Tibial artery (tissue), 4 donors: ENCODE results near the gene GOPC.

Experiments
- DNase-seq, 2 donors: peaks; one replicate each; pipeline ENCODE4 v3.0.0-alpha.2; 2019
- H3K27ac ChIP-seq, 2 donors: fragments of 200-600 bp; sonication (generic) in 1 of 2; 1 replicate in 1 of 2; 2 replicates in 1 of 2; pipeline ENCODE4 v1.5.1; 2018 to 2019; ENCODE audit warnings: mild to moderate bottlenecking in 1 of 2
- H3K27me3 ChIP-seq, 2 donors: fragments of 200-600 bp; sonication (generic) in 1 of 2; one replicate each; pipeline versions ENCODE4 v1.5.1 to v1.6.0; 2016 to 2019
- H3K36me3 ChIP-seq, 3 donors: fragments of 200-600 bp; sonication (generic) in 2 of 3; one replicate each; pipeline ENCODE4 v1.5.1; 2016 to 2019; ENCODE audit warnings: mild to moderate bottlenecking in 2 of 3
- H3K4me1 ChIP-seq, 4 donors: fragments of 200-600 bp; sonication (generic) in 2 of 4; 1 replicate in 3 of 4; 2 replicates in 1 of 4; pipeline ENCODE4 v1.5.1; 2016 to 2019
- H3K4me3 ChIP-seq, 2 donors: fragments of 200-600 bp; sonication (generic) in 1 of 2; 1 replicate in 1 of 2; 2 replicates in 1 of 2; pipeline ENCODE4 v1.5.1; 2018 to 2019; ENCODE audit warnings: mild to moderate bottlenecking in 2 of 2
- H3K9me3 ChIP-seq, 3 donors: fragments of 200-600 bp; sonication (generic) in 1 of 3; one replicate each; pipeline ENCODE4 v1.5.1; 2016 to 2019
- CTCF ChIP-seq, 2 experiments: fragments of 200-600 bp in 1 of 2; fragments of 450-650 bp in 1 of 2; IDR thresholded peaks; one replicate each; pipeline ENCODE4 v1.5.1; 2017 to 2019; ENCODE audit warnings: antibody characterized with exemption in 2 of 2, mild to moderate bottlenecking in 1 of 2, moderate library complexity in 1 of 2
- intact Hi-C: fragments of 100-400 bp; cut with DNase I; formaldehyde crosslinking; loops from one replicate; pipeline ENCODE4 v1.15.0; 2023; ENCODE audit warnings: low total_unique reads

The GOPC gene

GRCh38 chr6:117591405-117591804, 10.9 kb downstream of the GOPC start:
- no peak for TF ChIP-seq CTCF (IDR thresholded peaks at IDR 0.05)
- no peak for DNase-seq
- Histone ChIP-seq H3K36me3 (peaks cover 0 to 17% (median 14%) of the 10 kb centered on the region in 3 donors), H3K4me1 (no peaks in the 10 kb centered on the region), H3K27ac (no peak overlapping the region), H3K27me3 (no peaks in the 10 kb centered on the region), H3K4me3 (no peak overlapping the region), H3K9me3 (no peaks in the 10 kb centered on the region)
- intact Hi-C loops: no loop called here

- Histone ChIP-seq H3K9me3 (no peaks in the 10 kb centered on the region), H3K27me3 (no peaks in the 10 kb centered on the region), H3K36me3 (peaks cover 0 to 17% (median 14%) of the 10 kb centered on the region in 3 donors), H3K4me3 (no peak overlapping the region), H3K4me1 (no peaks in the 10 kb centered on the region), H3K27ac (no peak overlapping the region)
- no peak for TF ChIP-seq CTCF (IDR thresholded peaks at IDR 0.05)
- intact Hi-C loops: no loop called here
- DNase-seq: no peak
These were observed 11.9 kb downstream of the GOPC start for GRCh38 chr6:117590447-117590846.

- intact Hi-C loops: no loop called here
- Histone ChIP-seq H3K4me3 (no peak overlapping the region), H3K9me3 (peaks cover 0 to 4% (median 0%) of the 10 kb centered on the region in 3 donors), H3K4me1 (no peaks in the 10 kb centered on the region), H3K27me3 (no peaks in the 10 kb centered on the region), H3K27ac (no peak overlapping the region), H3K36me3 (peaks cover 0 to 20% (median 19%) of the 10 kb centered on the region in 3 donors)
- no peak for DNase-seq
- no peak for TF ChIP-seq CTCF (IDR thresholded peaks at IDR 0.05)
These were observed 16.7 kb downstream of the GOPC start for GRCh38 chr6:117585647-117586046.

GRCh38 chr6:117574198-117574597, 28.1 kb downstream of the GOPC start:
- no peak for DNase-seq
- Histone ChIP-seq H3K9me3 (no peaks in the 10 kb centered on the region), H3K27me3 (no peaks in the 10 kb centered on the region), H3K27ac (no peak overlapping the region), H3K36me3 (peaks cover 18 to 45% (median 34%) of the 10 kb centered on the region in 3 donors), H3K4me1 (no peaks in the 10 kb centered on the region), H3K4me3 (no peak overlapping the region)
- no peak for TF ChIP-seq CTCF (IDR thresholded peaks at IDR 0.05)
- intact Hi-C loops: no loop called here

- no peak for DNase-seq
- H3K9me3 ChIP-seq: no peaks in the 10 kb centered on the region
- no peak for TF ChIP-seq CTCF (IDR thresholded peaks at IDR 0.05)
- H3K4me3 ChIP-seq: no peak overlapping the region
- no peaks in the 10 kb centered on the region for H3K4me1 ChIP-seq
- H3K27me3 ChIP-seq: no peaks in the 10 kb centered on the region
- intact Hi-C loops: no loop called here
- peaks cover 29 to 54% (median 33%) of the 10 kb centered on the region in 3 donors for H3K36me3 ChIP-seq
- H3K27ac ChIP-seq: no peak overlapping the region
These were observed 29.2 kb downstream of the GOPC start for GRCh38 chr6:117573006-117573680.
